B cell (primary cell): Measurements from ENCODE around the gene NOTCH1. TPM values are rescaled to one million over a fixed set of nuclear protein-coding genes. Genes with fewer than 3 reads are reported as not detected.

Source experiments
- ATAC-seq: fragments of 200-7000 bp; cut with Tn5 transposase; one replicate; pipeline ENCODE4 v1.10.0; 2021; ENCODE audit warnings: low read depth, mild to moderate bottlenecking, moderate number of reproducible peaks, moderate library complexity
- CTCF ChIA-PET: fragments of 350-600 bp; sonication (Branson Sonifier 250); formaldehyde crosslinking; loops from one replicate; lab custom pipeline; 2021; ENCODE audit warnings: antibody characterized with exemption, inconsistent platforms; lab: Charles Lee
- POLR2A ChIA-PET: fragments of 350-600 bp; sonication (Branson Sonifier 250); formaldehyde crosslinking; loops from one replicate; lab custom pipeline; 2021; ENCODE audit warnings: antibody characterized with exemption; lab: Charles Lee
- DNase-seq: peaks from one replicate; pipeline ENCODE4 v3.0.0; 2013
- H2AFZ ChIP-seq: 2 replicates; pipeline ENCODE4 v1.6.1; 2012; ENCODE audit warnings: mild to moderate bottlenecking, low read depth, low read length; ENCODE audit not compliant: insufficient read depth, poor library complexity, severe bottlenecking
- H3K27ac ChIP-seq, 2 donors: 1 replicate in 1 of 2; 2 replicates in 1 of 2; pipeline ENCODE4 v1.5.1; 2012 to 2013; ENCODE audit warnings: low read length in 2 of 2, mild to moderate bottlenecking in 2 of 2, moderate library complexity in 1 of 2
- H3K27me3 ChIP-seq, 4 experiments: fragments of 200-600 bp in 1 of 4; sonication (generic) in 1 of 4; replicated peaks in 1 of 4; 1 replicate in 2 of 4; 2 replicates in 2 of 4; pipeline versions ENCODE4 v1.6.1 to v1.7.0; 2013 to 2016; ENCODE audit warnings: low read length in 3 of 4, mild to moderate bottlenecking in 2 of 4, mixed read lengths in 1 of 4, moderate library complexity in 1 of 4; ENCODE audit not compliant: insufficient read depth in 4 of 4, control insufficient read depth in 3 of 4; ENCODE audit errors: control extremely low read depth in 1 of 4
- H3K36me3 ChIP-seq, 2 experiments: replicated peaks in 1 of 2; 1 replicate in 1 of 2; 2 replicates in 1 of 2; pipeline versions ENCODE4 v1.6.1 to v1.7.1; 2013; ENCODE audit warnings: low read length in 1 of 2; ENCODE audit not compliant: insufficient read depth in 2 of 2, control insufficient read depth in 1 of 2; ENCODE audit errors: control extremely low read depth in 1 of 2, extremely low read depth in 1 of 2
- H3K4me1 ChIP-seq, 2 donors: fragments of 200-600 bp in 1 of 2; sonication (generic) in 1 of 2; 1 replicate in 1 of 2; 2 replicates in 1 of 2; pipeline versions ENCODE4 v1.5.1 to v1.6.1; 2013 to 2017; ENCODE audit warnings: low read length in 2 of 2; ENCODE audit not compliant: control insufficient read depth in 2 of 2, insufficient read depth in 2 of 2
- H3K4me2 ChIP-seq: replicated peaks from 2 replicates; pipeline ENCODE3; 2012; ENCODE audit warnings: mild to moderate bottlenecking, low read depth, low read length; ENCODE audit not compliant: poor library complexity, severe bottlenecking
- H3K4me3 ChIP-seq, 5 experiments: fragments of 200-600 bp in 1 of 5; sonication (generic) in 1 of 5; 1 replicate in 3 of 5; 2 replicates in 2 of 5; pipeline versions ENCODE4 v1.5.1 to v1.7.0; 2011 to 2016; ENCODE audit warnings: low read length in 4 of 5, mild to moderate bottlenecking in 4 of 5, low read depth in 2 of 5, control low read depth in 1 of 5, moderate library complexity in 1 of 5; ENCODE audit not compliant: insufficient read depth in 1 of 5; ENCODE audit errors: control extremely low read depth in 1 of 5, extremely low read depth in 1 of 5
- H3K79me2 ChIP-seq: fragments of 200-600 bp; sonication (generic); one replicate; pipeline ENCODE4 v1.6.0; 2016; ENCODE audit warnings: low read length; ENCODE audit not compliant: control insufficient read depth, insufficient read depth
- H3K9ac ChIP-seq: fragments of 200-600 bp; sonication (generic); 2 replicates; pipeline ENCODE4 v1.6.1; 2017; ENCODE audit warnings: mild to moderate bottlenecking, low read length, moderate library complexity
- H3K9me3 ChIP-seq, 3 donors: one replicate each; pipeline versions ENCODE4 v1.6.1 to v1.7.1; 2013; ENCODE audit warnings: low read length in 2 of 3; ENCODE audit not compliant: control insufficient read depth in 2 of 3, insufficient read depth in 1 of 3; ENCODE audit errors: control extremely low read depth in 1 of 3
- H4K20me1 ChIP-seq: 2 replicates; pipeline ENCODE4 v1.6.0; 2012; ENCODE audit warnings: mild to moderate bottlenecking, low read length; ENCODE audit not compliant: insufficient read depth, control insufficient read depth, poor library complexity, severe bottlenecking
- H3K27ac Mint-ChIP-seq: one replicate; pipeline ENCODE4 v1.8.0; 2021; ENCODE audit warnings: mixed read lengths
- H3K27me3 Mint-ChIP-seq: one replicate; pipeline ENCODE4 v1.8.0; 2021; ENCODE audit warnings: mixed read lengths
- H3K4me1 Mint-ChIP-seq: one replicate; pipeline ENCODE4 v1.8.0; 2021; ENCODE audit warnings: mixed read lengths
- H3K4me3 Mint-ChIP-seq: one replicate; pipeline ENCODE4 v1.8.0; 2021; ENCODE audit warnings: mixed read lengths
- H3K9me3 Mint-ChIP-seq: one replicate; pipeline ENCODE4 v1.8.0; 2022; ENCODE audit warnings: mixed read lengths; ENCODE audit not compliant: insufficient read depth
- CTCF ChIP-seq: fragments of 200-600 bp; IDR thresholded peaks from one replicate; pipeline ENCODE4 v1.8.0; 2022; ENCODE audit warnings: antibody characterized with exemption, mild to moderate bottlenecking
- EZH2 ChIP-seq: IDR thresholded peaks from 2 replicates; pipeline ENCODE4 v1.6.1; 2012; ENCODE audit warnings: borderline replicate concordance, low read depth, mild to moderate bottlenecking, moderate library complexity, low read length; ENCODE audit not compliant: insufficient read depth, poor library complexity, severe bottlenecking
- WGBS: methylation state at CpG from one replicate; pipeline ENCODE4 v1.1.5; 2013; ENCODE audit warnings: missing lambda C conversion rate; ENCODE audit not compliant: insufficient coverage; 5-methylcytosine and 5-hydroxymethylcytosine counted together
- intact Hi-C: fragments of 100-400 bp; cut with micrococcal nuclease; formaldehyde crosslinking; loops from one replicate; pipeline ENCODE4 v1.10.0; 2022
- polyA plus RNA-seq: library from polyadenylated mRNA; depleted of rRNA; stranded (reverse); fragments of >200 nt; gene quantifications from 2 replicates; pipeline ENCODE4 v1.2.3, GENCODE V29; 2012
- total RNA-seq, 2 donors: library from RNA; stranded (reverse); fragments of 120-200 nt in 1 of 2; gene quantifications; 1 replicate in 1 of 2; 2 replicates in 1 of 2; pipeline versions ENCODE4 v1.2.3 to v1.2.4, GENCODE V29; 2013 to 2022

Gene NOTCH1
- total and polyA plus RNA-seq, 2 donors (not counting 1 experiment from before 2014, with no cell fraction given), result 16.6 to 38.5 TPM

DNA sequence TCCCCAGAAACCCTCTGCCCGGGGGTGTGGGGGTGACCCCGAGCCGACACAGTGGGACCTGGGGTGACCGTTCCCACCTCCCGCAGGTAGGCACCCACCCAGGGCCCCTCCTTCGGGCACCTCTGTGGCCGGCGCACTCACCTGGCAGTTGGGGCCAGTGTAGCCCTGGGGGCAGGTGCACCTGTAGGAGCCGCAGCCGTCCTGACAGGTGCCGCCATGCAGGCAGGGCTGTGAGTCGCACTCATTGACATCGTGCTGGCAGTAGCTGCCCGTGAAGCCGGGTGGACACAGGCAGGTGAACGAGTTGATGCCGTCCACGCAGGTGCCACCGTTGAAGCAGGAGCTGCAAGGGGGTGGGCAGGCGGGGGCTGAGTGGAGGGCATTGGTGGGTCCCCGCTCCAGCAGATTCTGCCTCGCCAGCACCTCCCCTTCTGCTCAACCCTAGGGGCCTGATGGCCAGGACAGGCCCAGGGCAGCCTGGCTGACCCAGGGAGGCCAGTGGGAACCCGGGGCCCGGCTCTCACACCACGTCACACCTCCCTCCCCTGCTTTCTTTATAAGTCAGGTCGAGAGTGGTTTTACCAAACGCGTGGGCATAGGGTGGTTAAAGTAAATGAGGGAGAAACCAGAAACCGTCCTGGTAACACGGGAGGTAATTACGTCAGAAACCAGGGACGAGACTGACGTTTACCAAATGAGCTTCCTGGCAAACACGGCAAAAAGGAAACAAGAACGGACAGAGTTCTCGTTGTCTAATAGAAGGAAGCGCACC is 36.9 kb downstream of the NOTCH1 start:
- intact Hi-C loops, result no loop called here
- CTCF ChIA-PET, result no interaction called here
- no peaks in the 10 kb centered on the region for H3K4me1 ChIP-seq
- no peaks in the 10 kb centered on the region for H4K20me1 ChIP-seq
- no peaks in the 10 kb centered on the region for H3K4me1 Mint-ChIP-seq
- H3K27me3 ChIP-seq, result no peaks in the 10 kb centered on the region
- no peak overlapping the region for H3K27ac ChIP-seq
- H3K9me3 ChIP-seq, result peaks cover 0 to 7% (median 0%) of the 10 kb centered on the region in 3 donors
- DNase-seq, result no peak
- no peak overlapping the region for H2AFZ ChIP-seq
- H3K9ac ChIP-seq, result no peak overlapping the region
- H3K36me3 ChIP-seq, result peaks cover 0 to 91% of the 10 kb centered on the region in 2 experiments
- H3K79me2 ChIP-seq, result no peaks in the 10 kb centered on the region
- no peak for ATAC-seq
- no peak overlapping the region for H3K4me3 ChIP-seq
- 92% methylated on average over 33 of the region's 37 CpGs for WGBS
- no peaks in the 10 kb centered on the region for H3K9me3 Mint-ChIP-seq
- no peak overlapping the region for H3K4me2 ChIP-seq
- POLR2A ChIA-PET, result no interaction called here
- no peak overlapping the region for H3K27ac Mint-ChIP-seq
- no peak overlapping the region for H3K4me3 Mint-ChIP-seq
- TF ChIP-seq EZH2 (no peak), CTCF (no peak)
- H3K27me3 Mint-ChIP-seq, result no peaks in the 10 kb centered on the region

GRCh38 chr9:136507992-136508375 is 37.9 kb downstream of the NOTCH1 start:
- Histone ChIP-seq H3K4me2 (no peak overlapping the region), H3K27ac (no peak overlapping the region), H3K9me3 (peaks cover 0 to 1% (median 0%) of the 10 kb centered on the region in 3 donors), H4K20me1 (peaks cover 7% of the 10 kb centered on the region), H3K36me3 (peaks cover 0 to 87% of the 10 kb centered on the region in 2 experiments), H3K9ac (no peak overlapping the region), H2AFZ (no peak overlapping the region), H3K4me1 (no peaks in the 10 kb centered on the region), H3K79me2 (no peaks in the 10 kb centered on the region), H3K4me3 (no peak overlapping the region), H3K27me3 (no peaks in the 10 kb centered on the region)
- ATAC-seq (no peak), DNase-seq (no peak)
- no peak overlapping the region for H3K4me3 Mint-ChIP-seq
- H3K27ac Mint-ChIP-seq, result no peak overlapping the region
- H3K9me3 Mint-ChIP-seq, result no peaks in the 10 kb centered on the region
- no peaks in the 10 kb centered on the region for H3K4me1 Mint-ChIP-seq
- 97% methylated on average over 23 of the region's 23 CpGs for WGBS
- H3K27me3 Mint-ChIP-seq, result no peaks in the 10 kb centered on the region
- intact Hi-C loops, result no loop called here
- ChIA-PET POLR2A (no interaction called here), CTCF (no interaction called here)
- TF ChIP-seq CTCF, result no peak
- TF ChIP-seq EZH2, result no peak
